Fibroblast of the conjunctiva (primary cell): ENCODE measurements around the gene EGFR.
A peak's percentile ranks its signal among the peaks of the same experiment; 100 is the strongest.

Experiments
- DNase-seq: peaks from one replicate; pipeline ENCODE4 v3.0.0-alpha.2; 2010; ENCODE audit warnings: low read depth

Gene EGFR

DNA sequence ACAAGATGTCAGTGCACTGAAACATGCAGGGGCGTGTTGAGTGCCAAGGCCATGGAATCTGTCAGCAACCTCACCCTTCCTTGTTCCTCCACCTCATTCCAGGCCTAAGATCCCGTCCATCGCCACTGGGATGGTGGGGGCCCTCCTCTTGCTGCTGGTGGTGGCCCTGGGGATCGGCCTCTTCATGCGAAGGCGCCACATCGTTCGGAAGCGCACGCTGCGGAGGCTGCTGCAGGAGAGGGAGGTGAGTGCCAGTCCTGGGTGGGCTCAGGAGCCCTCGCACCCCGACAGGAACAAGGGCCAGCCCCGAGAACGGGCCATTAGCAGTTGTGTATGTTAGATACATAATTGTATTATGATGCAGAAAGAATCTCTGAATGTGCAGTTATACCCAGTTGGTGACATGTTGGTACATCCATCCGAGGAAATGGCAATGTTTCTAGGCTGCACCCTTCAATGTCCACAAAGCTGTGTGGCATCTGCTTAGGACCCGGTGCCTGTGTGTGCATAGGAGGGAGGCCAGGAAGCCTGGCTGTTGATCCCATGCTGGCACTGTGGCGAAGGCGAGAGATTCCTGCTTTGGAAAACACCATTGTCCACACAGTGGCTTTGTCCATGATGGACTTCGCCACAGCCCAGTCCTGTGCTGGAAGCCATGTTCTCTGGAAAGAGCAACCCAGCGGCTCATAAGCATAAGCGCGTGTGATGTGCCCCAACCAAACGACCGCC is 154.2 kb downstream of the EGFR start:
- no peak for DNase-seq

DNA sequence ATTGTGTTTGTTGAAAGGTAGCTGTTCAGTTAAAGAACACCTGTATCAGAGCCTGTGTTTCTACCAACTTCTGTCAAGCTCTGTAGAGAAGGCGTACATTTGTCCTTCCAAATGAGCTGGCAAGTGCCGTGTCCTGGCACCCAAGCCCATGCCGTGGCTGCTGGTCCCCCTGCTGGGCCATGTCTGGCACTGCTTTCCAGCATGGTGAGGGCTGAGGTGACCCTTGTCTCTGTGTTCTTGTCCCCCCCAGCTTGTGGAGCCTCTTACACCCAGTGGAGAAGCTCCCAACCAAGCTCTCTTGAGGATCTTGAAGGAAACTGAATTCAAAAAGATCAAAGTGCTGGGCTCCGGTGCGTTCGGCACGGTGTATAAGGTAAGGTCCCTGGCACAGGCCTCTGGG is 154.9 kb downstream of the EGFR start:
- no peak for DNase-seq

DNA sequence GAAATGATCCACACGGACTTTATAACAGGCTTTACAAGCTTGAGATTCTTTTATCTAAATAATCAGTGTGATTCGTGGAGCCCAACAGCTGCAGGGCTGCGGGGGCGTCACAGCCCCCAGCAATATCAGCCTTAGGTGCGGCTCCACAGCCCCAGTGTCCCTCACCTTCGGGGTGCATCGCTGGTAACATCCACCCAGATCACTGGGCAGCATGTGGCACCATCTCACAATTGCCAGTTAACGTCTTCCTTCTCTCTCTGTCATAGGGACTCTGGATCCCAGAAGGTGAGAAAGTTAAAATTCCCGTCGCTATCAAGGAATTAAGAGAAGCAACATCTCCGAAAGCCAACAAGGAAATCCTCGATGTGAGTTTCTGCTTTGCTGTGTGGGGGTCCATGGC is 155.6 kb downstream of the EGFR start:
- DNase-seq, result no peak

DNA sequence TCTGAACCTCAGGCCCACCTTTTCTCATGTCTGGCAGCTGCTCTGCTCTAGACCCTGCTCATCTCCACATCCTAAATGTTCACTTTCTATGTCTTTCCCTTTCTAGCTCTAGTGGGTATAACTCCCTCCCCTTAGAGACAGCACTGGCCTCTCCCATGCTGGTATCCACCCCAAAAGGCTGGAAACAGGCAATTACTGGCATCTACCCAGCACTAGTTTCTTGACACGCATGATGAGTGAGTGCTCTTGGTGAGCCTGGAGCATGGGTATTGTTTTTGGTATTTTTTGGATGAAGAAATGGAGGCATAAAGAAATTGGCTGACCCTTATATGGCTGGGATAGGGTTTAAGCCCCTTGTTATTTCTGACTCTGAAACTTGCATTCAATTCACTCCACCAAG is 156.0 kb downstream of the EGFR start:
- no peak for DNase-seq

DNA sequence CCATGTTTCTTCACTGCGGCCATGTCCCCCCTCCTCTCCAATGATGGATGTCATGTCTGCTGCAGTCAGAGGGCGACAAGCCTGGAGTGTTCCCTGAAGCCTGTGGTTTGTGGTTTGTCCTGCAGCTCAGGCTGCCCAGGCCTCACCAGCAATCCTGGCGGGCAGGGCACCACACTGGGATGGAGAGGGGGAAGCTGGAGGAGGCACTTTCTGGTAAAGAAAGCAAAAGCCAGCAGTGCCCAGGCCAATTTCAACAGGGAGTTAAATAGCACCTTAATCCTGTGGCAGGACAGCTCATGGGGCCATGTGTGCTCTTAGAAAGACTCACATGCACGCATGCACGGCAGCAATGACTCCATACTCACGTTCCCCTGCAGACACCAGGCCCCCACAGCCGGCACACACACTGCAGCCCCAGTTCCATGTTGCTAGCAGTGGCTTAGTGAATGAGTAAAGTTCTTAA is 158.3 kb downstream of the EGFR start:
- no peak for DNase-seq

DNA sequence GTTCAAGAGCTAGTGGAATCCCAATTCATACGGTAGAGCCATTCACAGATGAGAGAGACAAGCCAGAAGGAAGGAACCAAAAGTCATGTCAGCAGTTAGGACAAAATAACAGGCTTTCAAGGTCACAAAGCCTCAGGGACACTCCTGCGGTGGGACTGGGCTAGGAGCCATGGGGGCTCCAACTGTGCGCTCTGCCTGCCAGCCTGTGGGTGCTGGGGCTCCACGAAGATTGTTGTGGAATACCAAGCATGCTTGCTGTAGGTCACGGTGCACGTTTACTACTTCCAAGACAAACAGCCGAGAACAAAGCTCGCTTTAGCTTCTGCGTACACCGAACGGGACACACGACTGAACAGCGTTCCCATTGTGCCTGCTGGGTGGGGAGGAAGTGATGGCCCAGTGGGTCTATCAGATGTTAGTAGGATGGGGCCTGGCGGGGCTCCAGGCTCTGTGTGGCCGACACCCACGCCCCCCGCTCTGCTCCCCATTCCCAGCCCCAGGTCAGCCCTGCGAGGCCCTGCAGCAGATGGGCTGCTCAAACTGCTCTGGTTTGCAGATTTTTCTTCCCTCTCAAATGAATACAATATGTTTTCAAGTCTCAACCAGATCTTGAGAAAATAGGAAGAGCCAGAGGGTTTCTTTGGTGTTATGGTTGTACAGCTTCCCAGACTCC is 158.9 kb downstream of the EGFR start:
- peak; percentile 59 for DNase-seq

DNA sequence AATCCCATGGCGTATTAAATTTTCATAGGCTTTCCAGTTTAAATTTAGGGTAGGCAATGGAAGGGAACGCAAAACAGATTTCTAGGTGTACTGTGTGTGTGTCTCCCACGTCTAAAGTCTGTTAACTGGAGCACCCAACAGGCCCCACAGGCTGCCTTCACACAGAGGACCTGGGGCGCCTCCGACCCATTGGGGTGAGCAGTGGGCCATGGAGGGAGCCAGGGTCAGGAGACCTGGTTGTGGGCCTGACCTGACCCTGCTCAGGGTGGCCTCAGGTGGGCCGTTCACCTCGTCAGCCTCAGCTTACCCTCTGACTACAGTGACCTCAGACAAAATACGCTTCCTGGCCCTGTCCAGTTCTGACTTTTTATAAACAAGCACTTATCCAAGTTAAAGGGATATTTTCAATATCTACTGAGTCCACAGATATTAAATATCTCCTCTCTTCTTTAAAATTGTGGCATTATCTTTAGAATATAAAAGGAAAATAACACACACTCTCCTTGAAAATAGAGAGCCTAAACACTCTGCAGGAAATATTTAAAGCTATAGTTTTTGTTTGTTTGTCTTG is 159.6 kb downstream of the EGFR start:
- no peak for DNase-seq

DNA sequence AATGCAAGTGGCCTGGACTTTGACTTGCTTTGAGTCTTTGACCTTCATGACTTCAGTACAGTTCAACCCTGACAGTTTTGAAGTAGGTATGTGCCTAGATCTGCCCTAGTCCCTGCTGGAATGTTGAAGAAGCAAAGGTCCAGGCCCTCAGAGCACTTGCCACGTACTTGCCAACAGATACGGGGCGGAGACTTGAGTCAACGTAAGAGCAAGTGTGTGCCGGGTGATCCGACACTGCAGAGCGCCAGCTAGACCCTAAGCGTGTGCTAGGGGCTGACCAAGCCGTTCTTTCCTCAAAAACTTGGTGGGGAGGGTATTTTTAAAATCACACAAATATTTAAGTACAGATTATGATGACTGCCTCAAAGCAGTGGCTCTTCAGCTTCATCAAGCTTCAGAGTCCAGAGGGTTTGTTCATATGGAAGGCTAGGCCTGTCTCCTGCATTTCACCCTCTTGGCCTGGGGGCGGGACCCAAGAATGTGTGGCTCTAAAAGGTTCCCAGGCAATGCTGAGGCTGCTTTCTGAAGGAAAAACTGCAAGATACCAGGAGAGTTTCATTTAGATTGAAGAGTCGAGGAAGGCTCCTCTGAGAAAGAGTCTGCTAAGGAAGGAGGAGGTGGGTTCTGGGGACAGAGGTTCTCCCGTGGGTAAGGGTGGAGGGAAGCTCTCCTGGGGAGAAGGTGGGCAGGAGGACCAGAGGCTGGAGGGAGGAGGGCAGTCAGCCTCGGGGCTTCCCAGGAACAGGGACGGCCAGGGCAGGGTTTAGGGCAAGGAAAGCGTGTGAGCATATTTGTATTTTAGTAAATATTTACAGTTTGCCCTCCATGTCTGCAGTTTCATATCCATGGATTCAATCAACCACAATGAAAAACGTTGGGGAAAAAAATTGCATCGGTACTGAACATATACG is 160.3 kb downstream of the EGFR start:
- DNase-seq, result no peak

DNA sequence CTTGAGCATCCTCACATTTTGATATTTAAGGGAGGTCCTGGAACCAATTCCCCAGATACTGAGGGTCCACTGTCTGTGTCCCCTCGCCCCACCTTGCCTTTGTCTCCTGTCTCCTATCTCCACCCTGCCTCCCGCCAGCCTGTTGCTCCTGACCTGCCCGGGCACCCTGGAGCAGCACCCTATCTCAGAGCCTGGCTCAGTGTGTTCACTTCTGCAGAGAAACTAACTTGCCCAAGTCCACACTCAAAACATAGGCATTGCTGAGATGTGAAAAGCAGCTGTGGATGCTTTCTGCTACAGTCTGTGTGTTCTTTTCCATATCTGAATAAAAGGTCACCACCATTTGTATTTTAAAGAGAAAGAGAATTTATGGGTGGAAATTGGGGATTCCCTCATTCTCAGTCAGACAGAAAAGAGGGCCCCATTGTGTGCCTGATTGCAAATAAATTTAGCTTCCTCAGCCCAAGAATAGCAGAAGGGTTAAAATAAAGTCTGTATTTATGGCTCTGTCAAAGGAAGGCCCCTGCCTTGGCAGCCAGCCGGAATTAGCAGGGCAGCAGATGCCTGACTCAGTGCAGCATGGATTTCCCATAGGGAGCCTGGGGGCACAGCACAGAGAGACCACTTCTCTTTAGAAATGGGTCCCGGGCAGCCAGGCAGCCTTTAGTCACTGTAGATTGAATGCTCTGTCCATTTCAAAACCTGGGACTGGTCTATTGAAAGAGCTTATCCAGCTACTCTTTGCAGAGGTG is 161.3 kb downstream of the EGFR start:
- no peak for DNase-seq

DNA sequence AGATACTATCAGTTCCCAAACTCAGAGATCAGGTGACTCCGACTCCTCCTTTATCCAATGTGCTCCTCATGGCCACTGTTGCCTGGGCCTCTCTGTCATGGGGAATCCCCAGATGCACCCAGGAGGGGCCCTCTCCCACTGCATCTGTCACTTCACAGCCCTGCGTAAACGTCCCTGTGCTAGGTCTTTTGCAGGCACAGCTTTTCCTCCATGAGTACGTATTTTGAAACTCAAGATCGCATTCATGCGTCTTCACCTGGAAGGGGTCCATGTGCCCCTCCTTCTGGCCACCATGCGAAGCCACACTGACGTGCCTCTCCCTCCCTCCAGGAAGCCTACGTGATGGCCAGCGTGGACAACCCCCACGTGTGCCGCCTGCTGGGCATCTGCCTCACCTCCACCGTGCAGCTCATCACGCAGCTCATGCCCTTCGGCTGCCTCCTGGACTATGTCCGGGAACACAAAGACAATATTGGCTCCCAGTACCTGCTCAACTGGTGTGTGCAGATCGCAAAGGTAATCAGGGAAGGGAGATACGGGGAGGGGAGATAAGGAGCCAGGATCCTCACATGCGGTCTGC is 162.2 kb downstream of the EGFR start:
- DNase-seq, result no peak

DNA sequence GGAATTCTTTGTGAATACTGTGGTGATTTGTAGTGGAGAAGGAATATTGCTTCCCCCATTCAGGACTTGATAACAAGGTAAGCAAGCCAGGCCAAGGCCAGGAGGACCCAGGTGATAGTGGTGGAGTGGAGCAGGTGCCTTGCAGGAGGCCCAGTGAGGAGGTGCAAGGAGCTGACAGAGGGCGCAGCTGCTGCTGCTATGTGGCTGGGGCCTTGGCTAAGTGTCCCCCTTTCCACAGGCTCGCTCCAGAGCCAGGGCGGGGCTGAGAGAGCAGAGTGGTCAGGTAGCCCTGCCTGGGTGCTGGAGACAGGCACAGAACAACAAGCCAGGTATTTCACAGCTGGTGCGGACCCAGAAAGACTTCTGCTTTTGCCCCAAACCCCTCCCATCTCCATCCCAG is 162.9 kb downstream of the EGFR start:
- DNase-seq, result no peak

DNA sequence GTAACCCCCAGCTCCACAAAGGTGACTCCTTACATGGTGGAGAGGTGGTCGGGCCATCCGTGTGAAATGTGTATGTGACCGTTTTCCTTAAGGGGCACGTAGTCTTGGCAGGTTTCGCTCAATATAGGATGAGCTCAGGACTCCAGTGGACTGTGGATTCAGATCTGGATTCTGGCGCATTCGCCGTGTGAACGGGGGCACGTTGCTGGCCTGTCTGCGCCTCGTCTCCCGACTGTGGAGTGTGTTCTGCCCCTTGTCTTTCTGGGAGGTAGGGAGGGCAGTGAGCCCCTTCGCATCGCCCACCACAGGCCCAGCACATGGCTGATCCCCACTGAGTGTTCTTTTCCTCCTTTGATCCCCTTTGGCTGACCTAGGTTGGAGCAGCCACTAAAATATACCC is 165.1 kb downstream of the EGFR start:
- no peak for DNase-seq

DNA sequence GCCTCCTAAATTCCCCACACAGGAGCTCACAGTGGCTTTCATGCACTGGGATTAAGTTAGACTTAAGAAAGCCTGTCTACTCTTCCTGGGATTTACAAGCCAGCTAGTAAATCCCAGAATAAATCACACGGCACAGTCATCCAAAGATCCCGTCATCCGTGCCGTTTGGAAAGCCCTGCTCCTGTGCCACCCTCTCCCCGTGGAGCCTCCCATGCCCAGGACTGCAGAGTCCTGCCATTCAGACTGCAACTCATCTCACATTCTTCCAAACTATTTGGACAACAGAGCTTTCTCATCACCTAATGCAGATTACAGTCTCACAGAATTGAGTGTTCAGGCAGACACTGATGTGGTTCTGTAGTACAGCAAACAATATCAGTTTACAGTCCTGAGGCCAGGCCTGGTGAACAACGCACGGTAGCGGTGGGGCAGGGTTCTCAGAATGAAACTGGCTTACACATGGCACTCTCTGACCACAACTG is 166.5 kb downstream of the EGFR start:
- DNase-seq, result no peak

DNA sequence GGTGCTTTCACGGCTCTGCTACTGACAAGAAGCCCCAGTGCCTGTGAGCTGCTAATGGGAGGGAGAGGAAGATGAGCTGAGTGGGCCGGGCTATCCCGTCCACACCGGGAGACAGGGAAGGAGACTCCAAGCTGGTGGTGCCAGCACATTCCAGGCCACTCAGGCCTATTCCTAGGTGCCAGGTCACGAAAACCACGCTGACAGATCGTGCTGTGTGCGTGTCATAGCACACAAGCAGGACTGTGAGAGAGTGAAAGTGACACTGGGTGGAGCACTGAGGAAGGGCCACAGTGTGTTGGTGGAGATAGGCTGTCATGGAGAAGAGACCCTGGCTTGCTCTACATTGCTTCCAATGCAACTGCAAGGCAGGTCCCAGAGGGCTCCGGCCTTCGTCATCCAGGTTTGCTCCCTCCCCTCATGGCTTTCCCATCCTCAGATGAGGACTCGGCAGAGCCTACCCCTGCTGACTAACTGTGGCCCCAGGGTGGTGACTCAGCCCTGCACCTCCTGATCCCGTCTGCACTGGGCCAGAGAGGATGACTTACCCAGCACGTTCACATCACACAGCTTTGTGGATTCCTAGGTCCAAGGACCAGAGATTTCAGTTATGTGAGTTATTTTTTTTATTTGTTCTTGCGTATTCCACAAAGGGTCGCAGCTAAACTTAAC is 167.3 kb downstream of the EGFR start:
- peak; percentile 78 for DNase-seq

DNA sequence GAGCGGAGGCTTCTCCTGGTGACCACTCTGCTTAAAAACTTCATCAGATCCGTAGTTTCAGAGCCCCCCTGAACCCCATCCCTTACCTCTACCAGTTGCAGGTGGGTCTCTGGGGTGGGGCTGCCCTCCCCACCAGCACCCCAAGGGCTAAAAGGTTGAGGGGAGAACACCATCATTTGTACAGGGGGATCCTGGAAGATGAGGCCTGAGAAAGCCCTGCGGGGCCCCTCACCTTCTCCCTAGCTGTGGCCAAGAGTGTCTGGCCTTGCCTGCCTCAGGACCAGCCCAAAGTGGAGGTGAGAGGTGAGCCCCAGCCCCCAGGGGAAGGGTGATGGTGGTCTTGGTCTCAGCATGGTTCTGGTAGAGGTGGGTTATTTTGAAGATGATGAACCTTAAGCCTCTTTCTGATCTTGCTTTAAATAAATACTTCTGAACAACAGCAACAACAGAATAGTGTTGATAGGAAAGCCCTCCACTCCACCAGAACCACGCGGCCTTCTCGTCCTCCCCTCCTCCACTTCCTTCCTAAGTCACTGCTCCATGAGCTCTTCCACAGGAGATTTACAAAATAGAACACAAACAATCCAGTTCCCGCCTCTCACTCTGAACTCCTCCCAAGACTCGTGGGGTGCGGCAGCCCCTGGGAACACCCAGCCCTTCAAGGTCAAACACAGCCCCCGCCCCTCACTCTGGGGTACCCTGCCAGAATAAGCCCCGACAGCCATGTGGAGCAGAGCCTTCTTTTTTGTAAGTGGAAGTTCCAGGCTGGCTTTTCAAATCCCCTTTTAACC is 169.1 kb downstream of the EGFR start:
- no peak for DNase-seq

DNA sequence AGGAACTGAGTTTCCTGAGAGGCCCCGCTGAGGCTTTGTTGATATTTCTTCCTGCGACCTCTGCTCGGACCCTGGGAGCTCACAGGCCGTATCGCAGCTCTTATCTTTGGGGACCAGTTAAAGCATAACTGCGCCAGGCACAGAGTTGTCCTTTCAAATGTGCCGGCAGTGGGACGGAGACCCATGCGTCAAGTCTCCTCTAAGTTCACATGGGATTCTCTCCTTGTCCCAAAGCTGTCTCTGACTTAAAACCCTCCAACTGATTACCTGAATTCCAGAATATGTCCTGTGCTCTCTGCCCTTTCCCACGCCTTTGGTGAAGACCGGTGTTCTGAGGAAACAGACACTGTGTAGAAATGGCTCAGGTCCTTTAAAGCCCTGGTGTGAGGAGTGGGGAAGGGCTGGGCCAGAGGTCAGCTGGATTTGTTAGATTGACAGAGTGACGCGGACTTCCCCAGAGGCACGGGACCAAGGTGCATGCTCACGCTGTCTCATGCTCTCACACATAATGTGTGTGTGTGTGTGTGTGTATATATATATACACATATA is 169.8 kb downstream of the EGFR start:
- DNase-seq, result no peak

DNA sequence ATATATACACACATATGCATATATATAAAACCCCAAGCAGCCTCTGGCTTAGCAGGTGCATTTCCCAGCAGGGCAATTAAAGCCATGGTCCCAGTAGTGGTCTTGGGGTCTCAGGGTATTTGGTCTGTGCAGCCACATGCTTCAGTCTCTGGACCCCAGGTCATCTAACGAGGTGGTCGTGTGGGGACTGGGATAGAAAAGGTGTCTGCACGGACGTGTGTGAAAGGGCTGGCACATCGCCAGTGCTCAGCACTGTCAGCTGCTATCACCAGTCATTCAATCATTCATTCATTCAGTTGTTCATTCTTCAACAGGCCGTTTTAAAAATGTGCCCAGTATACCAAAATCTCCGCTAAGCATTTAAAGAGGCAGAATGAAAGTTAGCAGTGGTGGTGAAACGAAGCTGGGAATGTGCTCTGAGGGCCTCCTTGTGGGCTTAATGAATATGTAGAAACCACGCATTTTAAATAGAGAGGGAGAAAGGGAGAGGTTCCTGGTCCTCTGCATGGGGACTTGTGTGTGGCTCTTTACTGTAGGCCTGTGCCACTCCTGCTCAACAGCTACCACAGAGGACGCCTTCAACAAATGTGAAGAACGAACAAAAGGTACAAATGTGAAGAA is 170.4 kb downstream of the EGFR start:
- DNase-seq, result no peak

DNA sequence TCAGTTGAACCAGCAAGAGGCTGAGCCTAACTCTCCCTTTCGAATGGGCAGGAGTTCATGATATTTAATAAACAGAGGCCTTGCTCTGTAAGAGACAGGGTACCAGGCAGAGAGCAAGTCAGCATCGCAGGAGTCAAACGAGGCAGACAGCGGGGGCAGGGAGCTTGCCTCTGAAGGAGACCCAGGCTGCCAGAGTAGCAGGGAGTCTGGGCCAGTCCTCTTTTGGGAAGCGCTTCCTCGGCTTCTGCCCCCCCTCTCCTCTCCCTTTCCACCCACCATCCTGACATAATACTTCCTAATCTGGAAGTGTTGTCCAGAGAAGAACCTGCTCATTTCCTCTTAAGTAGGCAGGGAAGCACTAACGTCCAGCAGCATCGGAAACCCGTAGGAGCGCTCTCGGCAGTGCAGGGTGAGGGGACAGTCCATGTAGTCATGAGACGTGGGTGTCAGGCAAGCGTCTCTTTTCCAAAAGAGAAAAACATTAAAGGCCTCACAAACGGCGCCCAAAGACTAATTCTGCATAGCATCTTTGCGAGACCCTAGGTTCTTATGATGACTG is 171.1 kb downstream of the EGFR start:
- DNase-seq, result no peak
